NCI-H226 (cell line): ENCODE measurements around the gene CCBE1.

Source experiments
- DNase-seq: peaks from one replicate; pipeline ENCODE4 v3.0.0-alpha.2; 2015

The CCBE1 gene

GRCh38 chr18:59481436-59481835 lies 215.8 kb downstream of the CCBE1 start:
- DNase-seq, result no peak

GRCh38 chr18:59479776-59480175 lies 217.4 kb downstream of the CCBE1 start:
- DNase-seq, result no peak

GRCh38 chr18:59478591-59478990 lies 218.6 kb downstream of the CCBE1 start:
- no peak for DNase-seq

GRCh38 chr18:59477849-59478248 lies 219.4 kb downstream of the CCBE1 start:
- DNase-seq, result no peak

GRCh38 chr18:59470561-59471121 lies 226.6 kb downstream of the CCBE1 start:
- no peak for DNase-seq

- no peak for DNase-seq
Observed at GRCh38 chr18:59469463-59470180, 227.6 kb downstream of the CCBE1 start.

- no peak for DNase-seq
Observed at GRCh38 chr18:59468821-59469220, 228.4 kb downstream of the CCBE1 start.

GRCh38 chr18:59467497-59467896 lies 229.7 kb downstream of the CCBE1 start:
- DNase-seq, result no peak

- no peak for DNase-seq
Observed at GRCh38 chr18:59466980-59467379, 230.2 kb downstream of the CCBE1 start.

GRCh38 chr18:59464486-59464885 lies 232.7 kb downstream of the CCBE1 start:
- DNase-seq, result no peak

- no peak for DNase-seq
Observed at GRCh38 chr18:59461171-59461570, 236.1 kb downstream of the CCBE1 start.

GRCh38 chr18:59460072-59460420 lies 237.2 kb downstream of the CCBE1 start:
- no peak for DNase-seq

GRCh38 chr18:59459369-59460071 lies 237.7 kb downstream of the CCBE1 start:
- peak; percentile 2 for DNase-seq

- no peak for DNase-seq
Observed at GRCh38 chr18:59458575-59458974, 238.6 kb downstream of the CCBE1 start.

GRCh38 chr18:59456657-59457056 lies 240.6 kb downstream of the CCBE1 start:
- DNase-seq, result no peak

- no peak for DNase-seq
Observed at GRCh38 chr18:59455728-59456276, 241.4 kb downstream of the CCBE1 start.

- no peak for DNase-seq
Observed at GRCh38 chr18:59454909-59455727, 242.1 kb downstream of the CCBE1 start.

GRCh38 chr18:59453468-59453961 lies 243.7 kb downstream of the CCBE1 start:
- DNase-seq, result no peak

GRCh38 chr18:59451963-59452362 lies 245.3 kb downstream of the CCBE1 start:
- DNase-seq, result no peak

GRCh38 chr18:59451073-59451472 lies 246.2 kb downstream of the CCBE1 start:
- DNase-seq, result no peak

- DNase-seq, result no peak
Observed at GRCh38 chr18:59448546-59448945, 248.7 kb downstream of the CCBE1 start.

- no peak for DNase-seq
Observed at GRCh38 chr18:59446012-59446411, 251.2 kb downstream of the CCBE1 start.
